ENCODE results near the gene BCL11B.

- TF ChIP-seq CTCF (IDR thresholded peaks at IDR 0.05; ENCODE audit: control extremely low read depth in 1 of 3, insufficient read depth in 1 of 3, low read depth in 1 of 3, low read length in 3 of 3) (peak; percentile 47 to 76 (median 50); a peak in 3 of 4 replicates), JUN (IDR thresholded peaks at IDR 0.05; ENCODE audit: low read depth, low read length) (no peak), GABPA (IDR thresholded peaks at IDR 0.05; ENCODE audit: borderline replicate concordance, insufficient read depth, low read length) (no peak), TEAD4 (IDR thresholded peaks at IDR 0.05; ENCODE audit: low read depth, low read length) (no peak), POLR2A (IDR thresholded peaks at IDR 0.05; ENCODE audit: control extremely low read depth in 1 of 2, low read depth in 2 of 2, low read length in 2 of 2) (no peak), CEBPB (IDR thresholded peaks at IDR 0.05; ENCODE audit: low read depth, low read length) (no peak), TAF7 (optimal IDR thresholded peaks at IDR 0.05; ENCODE audit: borderline replicate concordance, low read depth, low read length) (no peak), MAFK (IDR thresholded peaks at IDR 0.05; ENCODE audit: low read depth, low read length) (no peak), EZH2 (IDR thresholded peaks at IDR 0.05; ENCODE audit: low read depth, low read length, severe bottlenecking) (no peak), ATF2 (IDR thresholded peaks at IDR 0.05; ENCODE audit: low read length) (no peak), POLR2AphosphoS5 (IDR thresholded peaks at IDR 0.05; ENCODE audit: low read depth, low read length) (no peak)
Observed at GRCh38 chr14:99224116-99224910, 47.7 kb downstream of the BCL11B start.

All from H1 (cell line).